HG02943 (cell line): ENCODE data around the gene FYB1.

Experiments used
- ATAC-seq: cut with Tn5 transposase; IDR thresholded peaks from one replicate; pipeline ENCODE4 v1.9.1; 2021; ENCODE audit warnings: mild to moderate bottlenecking, low read depth, moderate library complexity; ENCODE audit not compliant: unreplicated experiment

FYB1 gene

GRCh38 chr5:39207345-39208045 lies 11.9 kb downstream of the FYB1 start:
- no peak for ATAC-seq

DNA sequence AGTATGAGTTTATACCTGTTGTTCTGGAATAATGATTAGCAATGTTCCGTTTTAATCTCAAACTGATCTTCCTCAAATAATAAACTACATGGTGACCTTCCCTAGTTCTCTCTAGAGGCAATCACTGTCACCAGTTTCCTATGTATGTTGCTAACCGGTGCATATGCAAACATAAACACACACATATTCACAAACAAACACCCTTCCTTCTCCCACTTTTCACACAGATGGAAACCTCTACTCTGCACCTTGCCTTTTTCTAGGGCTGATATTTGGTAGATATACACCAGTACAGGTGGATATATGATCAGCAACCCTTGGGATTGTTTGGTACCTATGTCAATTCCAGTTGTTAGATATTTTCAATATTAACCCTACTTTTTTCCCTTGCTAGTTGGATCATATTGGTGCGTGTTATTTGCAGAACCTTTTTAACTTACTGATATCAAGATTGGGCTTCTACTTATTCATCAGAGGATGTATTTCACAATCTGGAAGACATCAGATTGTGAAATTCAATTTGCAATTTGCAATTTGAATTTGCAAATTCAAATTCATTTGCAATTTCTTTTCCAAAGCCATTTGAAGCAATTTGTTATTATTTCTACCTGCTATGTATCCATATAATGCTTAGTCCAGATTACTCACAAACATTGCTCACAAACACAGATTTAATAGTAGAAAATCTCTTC lies 12.6 kb downstream of the FYB1 start:
- ATAC-seq, result no peak

DNA sequence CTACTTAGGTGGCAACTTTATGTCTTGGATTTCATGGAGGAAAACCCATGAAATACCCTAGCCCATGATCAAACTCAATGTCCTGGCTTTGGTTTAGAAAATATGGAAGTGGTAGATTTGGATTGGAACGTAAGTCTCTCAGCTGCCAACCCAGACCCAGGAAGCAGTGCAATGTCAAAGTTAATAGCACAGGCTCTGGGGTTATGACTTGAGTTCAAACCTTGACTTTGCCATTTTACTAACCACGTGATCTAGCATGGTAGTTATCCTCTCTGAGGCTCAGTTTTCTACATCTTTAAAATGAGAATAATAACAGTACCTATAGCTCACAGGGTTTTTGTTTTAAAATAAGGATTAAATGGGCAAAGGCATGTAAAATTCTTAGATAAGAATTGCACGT lies 13.8 kb downstream of the FYB1 start:
- no peak for ATAC-seq

DNA sequence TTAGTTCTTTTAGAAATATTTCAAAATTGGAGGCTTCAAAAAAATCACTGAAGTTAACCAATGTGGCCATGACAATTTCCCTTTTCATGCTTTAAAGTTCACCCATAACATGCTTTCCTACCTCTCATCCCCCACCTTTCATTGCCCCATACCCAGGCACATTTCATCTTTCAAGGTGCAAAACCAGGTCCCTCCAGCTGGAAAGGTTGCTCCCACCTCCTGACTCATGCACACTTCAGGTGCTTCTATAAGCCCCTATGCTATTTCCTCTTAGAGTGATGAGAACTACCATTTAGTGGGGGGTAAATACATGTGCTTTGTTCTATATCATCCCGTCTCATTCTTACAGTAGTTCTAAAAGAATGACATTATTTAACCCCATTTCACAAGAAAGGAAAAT lies 15.4 kb downstream of the FYB1 start:
- ATAC-seq, result no peak

GRCh38 chr5:39203275-39203922 lies 16.0 kb downstream of the FYB1 start:
- no peak for ATAC-seq

DNA sequence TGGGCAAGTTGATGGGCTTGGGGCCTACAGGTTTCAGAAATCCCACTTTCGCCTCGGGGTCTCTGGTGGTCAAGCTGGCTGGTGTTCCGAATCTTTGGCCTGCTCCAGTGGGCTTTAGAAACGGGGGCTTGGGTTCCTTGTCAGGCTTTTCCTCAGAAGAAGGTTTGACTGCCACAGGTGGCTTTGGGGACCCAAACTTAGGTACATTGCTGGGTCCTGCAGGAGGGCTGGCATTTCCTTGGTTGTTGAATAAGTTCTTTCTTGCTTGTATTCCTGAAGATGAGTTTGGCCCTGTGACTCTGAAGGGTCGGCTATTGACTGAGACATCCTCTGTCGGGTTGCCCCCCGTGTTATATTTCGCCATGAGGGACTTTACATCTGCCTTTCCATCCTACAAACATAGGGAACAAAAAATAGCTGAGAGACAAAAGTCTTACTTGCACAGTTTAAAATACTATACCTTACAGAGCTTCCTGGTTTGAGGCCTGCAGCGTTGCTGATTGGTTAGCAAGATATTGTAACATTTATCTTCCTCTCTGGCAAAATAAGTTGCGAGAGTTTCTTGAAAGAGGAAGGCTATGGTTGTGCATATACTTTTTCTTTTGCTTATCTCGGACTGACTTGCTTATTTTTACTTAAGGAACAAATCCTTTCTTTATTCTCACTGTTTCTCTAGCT lies 16.6 kb downstream of the FYB1 start:
- no peak for ATAC-seq

DNA sequence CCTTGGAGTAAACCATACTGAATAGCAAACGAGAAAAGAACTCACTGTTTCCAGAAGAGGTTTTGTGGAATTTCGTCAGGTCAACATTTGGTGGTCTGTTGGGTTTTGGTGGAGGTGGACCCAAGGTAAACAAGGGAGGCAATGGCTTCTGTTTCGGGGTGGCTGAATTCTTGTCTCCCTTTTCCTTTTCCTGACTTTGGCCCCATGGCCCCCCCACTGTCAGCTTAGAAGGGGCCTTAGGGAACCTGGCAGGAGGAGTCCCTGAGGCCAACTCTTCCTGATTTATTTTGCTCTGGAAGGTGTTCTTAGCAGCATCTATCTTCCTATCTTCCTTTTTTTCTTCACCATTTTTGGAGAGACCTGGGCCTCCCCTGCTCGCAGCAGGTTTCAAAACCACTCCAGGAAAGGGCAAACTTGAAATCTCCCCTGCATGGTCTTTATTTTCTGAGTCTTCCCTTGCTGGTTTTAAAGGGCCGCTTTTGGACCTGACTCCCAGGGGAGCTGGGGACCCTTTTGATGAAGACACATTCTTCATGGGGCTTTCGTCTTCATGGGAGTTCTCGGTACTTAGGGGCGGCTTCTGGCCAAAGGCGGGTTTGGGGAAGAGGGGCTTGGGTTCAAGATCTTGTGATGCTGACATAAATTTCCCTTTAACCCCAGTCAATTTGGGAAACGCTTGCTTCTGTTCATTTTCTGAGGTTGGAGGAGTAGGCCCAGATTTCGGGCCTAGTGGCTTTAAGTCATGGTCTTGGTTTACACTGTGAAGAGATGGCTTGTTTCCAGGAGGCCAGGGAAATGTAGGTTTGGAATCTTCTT lies 17.4 kb downstream of the FYB1 start:
- ATAC-seq, result no peak

DNA sequence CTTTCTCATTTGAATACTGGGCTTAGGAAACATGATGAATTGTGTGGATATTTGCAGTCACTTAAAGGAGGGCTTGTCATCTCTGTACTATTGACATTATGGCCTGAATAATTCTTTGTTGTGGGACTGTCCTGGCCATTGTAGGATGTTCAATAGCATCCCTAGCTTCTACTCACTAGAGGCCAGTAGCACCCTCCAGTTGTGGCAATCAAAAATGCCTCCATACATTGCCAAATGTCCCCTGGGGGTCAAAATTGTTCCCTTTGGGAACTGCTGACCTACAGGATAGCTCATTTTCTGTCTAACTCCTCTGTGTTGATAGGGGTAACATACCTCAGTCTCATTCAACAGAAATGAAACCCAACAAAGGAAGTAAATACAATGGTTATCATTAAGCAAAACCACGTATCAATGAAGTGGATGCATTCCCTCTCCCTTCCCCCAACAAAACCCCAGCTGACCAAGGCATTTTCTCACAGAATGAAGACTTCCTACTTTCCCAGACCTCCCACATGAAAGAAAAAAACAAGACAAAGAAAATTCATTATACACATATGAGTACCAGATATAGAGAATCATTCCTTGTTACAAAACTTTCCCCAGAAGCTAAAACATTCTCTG lies 18.1 kb downstream of the FYB1 start:
- no peak for ATAC-seq

DNA sequence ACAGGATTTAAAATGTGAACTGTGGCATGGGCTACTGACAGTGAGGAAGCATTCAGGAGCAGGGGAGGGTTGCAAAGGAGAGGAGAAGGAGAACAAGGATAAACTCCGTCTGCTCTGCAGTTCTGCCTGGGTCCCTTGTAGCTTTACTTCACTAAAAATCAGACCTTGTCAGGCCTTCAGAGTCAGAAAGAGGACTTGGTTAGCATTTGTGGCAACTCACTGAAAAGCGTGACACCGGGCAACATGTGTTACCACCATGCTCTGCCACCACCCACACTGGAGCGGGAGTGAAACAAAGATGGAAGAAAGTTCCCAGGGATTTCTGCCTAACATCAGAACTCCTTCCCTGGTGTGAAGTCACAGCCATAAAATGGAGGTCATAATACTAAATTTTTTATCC lies 19.3 kb downstream of the FYB1 start:
- ATAC-seq, result no peak

- no peak for ATAC-seq
These were observed 20.0 kb downstream of the FYB1 start for GRCh38 chr5:39199335-39199734.

- ATAC-seq, result no peak
These were observed 21.2 kb downstream of the FYB1 start for GRCh38 chr5:39198127-39198526.

GRCh38 chr5:39197556-39197955 lies 21.8 kb downstream of the FYB1 start:
- no peak for ATAC-seq

DNA sequence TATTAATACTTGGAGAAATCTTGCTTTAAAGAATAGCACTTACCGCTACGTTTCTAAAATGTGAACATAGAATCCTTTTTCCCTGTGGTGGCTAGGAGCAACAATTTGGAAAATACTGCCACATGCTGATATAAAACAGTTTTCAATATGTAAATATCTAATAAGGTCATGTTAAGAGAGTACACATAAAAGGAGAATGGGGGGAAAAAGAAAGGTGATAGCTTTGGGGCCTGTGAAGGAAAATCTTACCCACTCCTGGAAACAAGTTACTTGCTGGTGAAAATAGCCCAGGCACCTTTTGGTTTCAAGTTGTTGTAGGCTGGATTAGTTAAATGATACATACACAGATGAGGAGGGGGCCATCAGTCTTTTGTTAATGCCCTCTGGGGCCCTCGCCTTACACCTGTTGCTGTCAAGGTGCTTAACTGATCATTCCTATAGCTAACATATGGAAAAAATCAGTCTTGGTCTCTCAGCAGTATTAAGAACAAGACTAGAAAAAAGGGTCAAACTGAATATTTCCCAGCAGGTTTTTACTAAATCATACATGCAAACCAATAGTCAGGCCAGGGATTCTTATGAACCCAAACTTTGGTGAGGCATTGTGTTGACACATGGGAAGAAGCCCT lies 24.1 kb downstream of the FYB1 start:
- ATAC-seq, result no peak

- ATAC-seq, result no peak
These were observed 24.8 kb downstream of the FYB1 start for GRCh38 chr5:39194466-39195136.

- ATAC-seq, result no peak
These were observed 25.6 kb downstream of the FYB1 start for GRCh38 chr5:39193553-39194465.

DNA sequence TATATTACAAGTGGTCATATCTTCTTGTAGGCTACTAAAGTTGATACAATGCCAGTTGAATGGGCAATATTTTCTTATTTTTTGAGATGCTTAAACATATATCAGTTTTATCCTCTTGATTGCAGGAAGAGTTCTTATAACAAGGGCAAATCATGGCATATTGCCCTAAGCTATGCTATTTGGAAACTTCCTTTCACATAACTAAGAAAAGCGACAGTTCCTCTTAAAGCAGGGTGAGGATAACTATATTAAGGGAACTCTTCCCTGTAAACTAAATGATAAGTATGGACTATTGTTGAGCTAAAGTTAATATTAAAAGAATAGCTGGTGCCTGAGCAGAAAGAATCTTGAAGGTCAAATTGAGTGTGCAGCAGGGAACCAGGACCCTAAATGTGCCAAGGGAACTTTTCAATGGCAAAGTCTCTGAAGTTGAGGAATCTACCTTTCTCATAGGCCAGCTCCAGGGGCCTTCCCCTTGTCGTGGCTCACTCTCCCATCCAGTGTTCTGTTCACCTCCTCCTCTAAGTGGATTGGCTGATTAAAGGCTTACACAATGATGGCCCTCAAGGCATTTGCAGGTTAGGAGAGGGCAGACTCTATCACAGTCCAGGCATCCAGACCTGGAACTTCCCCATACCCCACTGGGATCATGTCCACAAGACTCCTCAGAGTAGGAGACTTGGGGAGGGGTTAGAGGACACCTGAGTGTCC lies 26.8 kb downstream of the FYB1 start:
- no peak for ATAC-seq

DNA sequence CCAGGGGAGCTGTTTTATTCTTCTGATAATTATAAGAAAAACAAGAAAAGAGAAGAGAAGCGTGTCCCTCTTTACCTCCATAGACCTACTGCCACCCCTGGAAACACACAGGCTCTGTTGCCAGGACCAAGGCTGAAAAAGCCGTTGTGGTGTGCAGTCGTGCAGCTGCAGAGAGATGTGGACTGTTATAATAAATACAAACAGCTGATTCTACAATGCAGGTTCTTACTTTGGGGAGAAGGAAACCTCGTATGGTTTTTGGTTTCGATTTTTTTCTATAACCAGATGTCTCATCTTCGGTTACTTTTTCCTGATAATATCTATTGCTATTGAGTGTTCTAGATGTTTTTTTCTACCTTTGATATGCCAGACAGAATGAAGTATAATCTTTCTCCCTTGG lies 28.1 kb downstream of the FYB1 start:
- ATAC-seq, result no peak
